GM23248 (cell line): ENCODE results near the gene TEX29. TPM values are rescaled to one million over a fixed set of nuclear protein-coding genes. Genes with fewer than 3 reads are reported as not detected.

Experiments
- DNase-seq: peaks from one replicate; pipeline ENCODE4 v3.0.0-alpha.2; 2015
- H2AFZ ChIP-seq: fragments of 200-600 bp; sonication (generic); 2 replicates; pipeline ENCODE4 v1.6.1; 2016; ENCODE audit warnings: antibody characterized with exemption
- H3F3A ChIP-seq: fragments of 200-600 bp; sonication (generic); 2 replicates; pipeline ENCODE4 v1.6.1; 2016; ENCODE audit warnings: mild to moderate bottlenecking, antibody characterized with exemption, mixed run types; ENCODE audit not compliant: insufficient read depth
- H3K27ac ChIP-seq: fragments of 200-600 bp; sonication (generic); 2 replicates; pipeline ENCODE4 v1.5.1; 2016; ENCODE audit warnings: mild to moderate bottlenecking
- H3K27me3 ChIP-seq: fragments of 200-600 bp; sonication (generic); replicated peaks from 2 replicates; pipeline ENCODE4 v1.6.1; 2016; ENCODE audit warnings: mild to moderate bottlenecking; ENCODE audit not compliant: insufficient read depth
- H3K36me3 ChIP-seq: fragments of 200-600 bp; sonication (generic); 2 replicates; pipeline ENCODE4 v1.6.1; 2016; ENCODE audit warnings: low read depth, mild to moderate bottlenecking
- H3K4me1 ChIP-seq: fragments of 200-600 bp; sonication (generic); 2 replicates; pipeline ENCODE4 v1.6.1; 2016; ENCODE audit warnings: mild to moderate bottlenecking; ENCODE audit not compliant: insufficient read depth
- H3K4me2 ChIP-seq: fragments of 200-600 bp; sonication (generic); one replicate; pipeline ENCODE4 v1.6.1; 2016; ENCODE audit warnings: mild to moderate bottlenecking; ENCODE audit not compliant: unreplicated experiment
- H3K4me3 ChIP-seq: fragments of 200-600 bp; sonication (generic); 2 replicates; pipeline ENCODE4 v1.5.1; 2016; ENCODE audit warnings: mild to moderate bottlenecking
- H3K79me2 ChIP-seq: fragments of 200-600 bp; sonication (generic); 2 replicates; pipeline ENCODE4 v1.6.1; 2016; ENCODE audit warnings: mild to moderate bottlenecking; ENCODE audit not compliant: insufficient read depth
- H3K9ac ChIP-seq: fragments of 200-600 bp; sonication (generic); 2 replicates; pipeline ENCODE4 v1.6.1; 2016; ENCODE audit warnings: mild to moderate bottlenecking
- H3K9me2 ChIP-seq: fragments of 200-600 bp; sonication (generic); 2 replicates; pipeline ENCODE4 v1.6.1; 2016; ENCODE audit warnings: mixed run types, mild to moderate bottlenecking, moderate library complexity; ENCODE audit not compliant: insufficient read depth
- H3K9me3 ChIP-seq: fragments of 200-600 bp; sonication (generic); one replicate; pipeline ENCODE4 v1.6.1; 2017; ENCODE audit warnings: low read depth
- H4K20me1 ChIP-seq: fragments of 200-600 bp; sonication (generic); 2 replicates; pipeline ENCODE4 v1.6.0; 2016; ENCODE audit not compliant: insufficient read depth
- EZH2 ChIP-seq: fragments of 200-600 bp; sonication (generic); IDR thresholded peaks from 2 replicates; pipeline ENCODE4 v1.6.1; 2018; ENCODE audit warnings: antibody characterized with exemption, mild to moderate bottlenecking; ENCODE audit not compliant: insufficient read depth, poor library complexity, severe bottlenecking
- EZH2phosphoT487 ChIP-seq: fragments of 200-600 bp; sonication (generic); IDR thresholded peaks from 2 replicates; pipeline ENCODE4 v1.6.1; 2018; ENCODE audit warnings: antibody characterized with exemption, moderate library complexity, mild to moderate bottlenecking, low read depth; ENCODE audit not compliant: insufficient read depth
- WGBS, 2 experiments: methylation state at CpG; one replicate each; pipeline ENCODE4 v1.1.6; 2015 to 2017; ENCODE audit warnings: low lambda C conversion rate in 2 of 2, low coverage in 1 of 2; ENCODE audit errors: missing lambda C conversion rate in 2 of 2; 5-methylcytosine and 5-hydroxymethylcytosine counted together
- in situ Hi-C: fragments of 300-500 bp; cut with MboI; formaldehyde crosslinking; loops from 2 replicates; pipeline ENCODE4 v1.15.0; 2020
- polyA plus RNA-seq: library from polyadenylated mRNA; unstranded; fragments of >200 nt; fragmentation: Nextera tagmentation; extraction: Ambion mirVana; gene quantifications from 2 replicates; pipeline ENCODE4 v1.2.1, GENCODE V29; 2016
- total RNA-seq: library from RNA; depleted of rRNA; stranded (reverse); fragments of >200 nt; shearing (Covaris generic); gene quantifications from 2 replicates; pipeline ENCODE4 v1.2.3, GENCODE V29; 2014

Gene TEX29
- total and polyA plus RNA-seq, 2 experiments from 2014 or later: 0.75 TPM; not detected in 1

GRCh38 chr13:111319521-111319920, 921 bp upstream of the TEX29 start:
- Histone ChIP-seq H3K79me2 (no peaks in the 10 kb centered on the region), H3F3A (no peaks in the 10 kb centered on the region), H3K4me1 (peaks cover 6% of the 10 kb centered on the region), H2AFZ (no peak overlapping the region), H3K9me3 (no peaks in the 10 kb centered on the region), H3K4me3 (no peak overlapping the region), H3K4me2 (no peak overlapping the region), H3K9ac (no peak overlapping the region), H4K20me1 (no peaks in the 10 kb centered on the region), H3K27ac (no peak overlapping the region), H3K27me3 (no peaks in the 10 kb centered on the region), H3K36me3 (no peaks in the 10 kb centered on the region), H3K9me2 (no peaks in the 10 kb centered on the region)
- in situ Hi-C loops: no loop called here
- DNase-seq: no peak
- 94 to 98% methylated on average over 12 of the region's 12 CpGs for WGBS, 2 experiments
- TF ChIP-seq EZH2phosphoT487: no peak
- TF ChIP-seq EZH2: no peak

- WGBS, 2 experiments: 92% methylated on average over 19 of the region's 19 CpGs
Observed at GRCh38 chr13:111322001-111322915, 1.8 kb downstream of the TEX29 start.

GRCh38 chr13:111322916-111323331, 2.5 kb downstream of the TEX29 start:
- no peak overlapping the region for H2AFZ ChIP-seq
- no peak overlapping the region for H3K9ac ChIP-seq
- no peaks in the 10 kb centered on the region for H3K9me2 ChIP-seq
- H3K36me3 ChIP-seq: no peaks in the 10 kb centered on the region
- no peak overlapping the region for H3K4me3 ChIP-seq
- H3K9me3 ChIP-seq: no peaks in the 10 kb centered on the region
- H3K4me1 ChIP-seq: no peaks in the 10 kb centered on the region
- WGBS, 2 experiments: 82 to 85% methylated on average over 7 of the region's 7 CpGs
- H3K4me2 ChIP-seq: no peak overlapping the region
- no peak for DNase-seq
- TF ChIP-seq EZH2 (no peak), EZH2phosphoT487 (no peak)
- no peaks in the 10 kb centered on the region for H3K27me3 ChIP-seq
- no peak overlapping the region for H3K27ac ChIP-seq
- H4K20me1 ChIP-seq: no peaks in the 10 kb centered on the region
- in situ Hi-C loops: no loop called here
- H3K79me2 ChIP-seq: no peaks in the 10 kb centered on the region
- H3F3A ChIP-seq: no peaks in the 10 kb centered on the region

More at GRCh38 chr13:111322001-111322915, 1.8 kb downstream of the TEX29 start:
- no peak for DNase-seq
- Histone ChIP-seq H3K4me3 (no peak overlapping the region), H2AFZ (no peak overlapping the region), H3K79me2 (no peaks in the 10 kb centered on the region), H3F3A (no peaks in the 10 kb centered on the region), H3K9ac (no peak overlapping the region), H3K27me3 (no peaks in the 10 kb centered on the region), H3K4me1 (no peaks in the 10 kb centered on the region), H3K27ac (no peak overlapping the region), H3K4me2 (no peak overlapping the region), H3K9me3 (no peaks in the 10 kb centered on the region), H3K36me3 (no peaks in the 10 kb centered on the region), H3K9me2 (no peaks in the 10 kb centered on the region), H4K20me1 (no peaks in the 10 kb centered on the region)
- in situ Hi-C loops: no loop called here
- no peak for TF ChIP-seq EZH2
- no peak for TF ChIP-seq EZH2phosphoT487

- Histone ChIP-seq H3K4me1 (no peaks in the 10 kb centered on the region), H3K9me3 (no peaks in the 10 kb centered on the region), H3K27me3 (no peaks in the 10 kb centered on the region), H3K27ac (no peak overlapping the region), H3K4me3 (no peak overlapping the region), H3K36me3 (no peaks in the 10 kb centered on the region), H3K9me2 (no peaks in the 10 kb centered on the region), H2AFZ (no peak overlapping the region), H4K20me1 (no peaks in the 10 kb centered on the region), H3K9ac (no peak overlapping the region), H3K79me2 (no peaks in the 10 kb centered on the region), H3K4me2 (no peak overlapping the region), H3F3A (no peaks in the 10 kb centered on the region)
- TF ChIP-seq EZH2: no peak
- no peak for TF ChIP-seq EZH2phosphoT487
- 64 to 67% methylated on average over 14 of the region's 14 CpGs for WGBS, 2 experiments
- in situ Hi-C loops: no loop called here
- DNase-seq: no peak
Observed at GRCh38 chr13:111323549-111323948, 3.1 kb downstream of the TEX29 start.
